ENCODE data around the gene PDCD11. TPM values are rescaled to one million over a fixed set of nuclear protein-coding genes. Genes with fewer than 3 reads are reported as not detected.
"Not testable (repeated sequence)": the region's sequence is repeated elsewhere in the genome, so short reads cannot be mapped to it uniquely, and the experiment has no call there.

PDCD11 gene
- total RNA-seq, 3 donors from 2014 or later (not counting 1 experiment from before 2014, with no cell fraction given), result 25.5 to 30.9 (median 29.5) TPM

GRCh38 chr10:103416436-103417147, 20.2 kb downstream of the PDCD11 start:
- no peak overlapping the region for H3K27ac Mint-ChIP-seq
- H3K9me3 ChIP-seq (ENCODE audit: control insufficient read depth, insufficient read depth, low read length), result no peaks in the 10 kb centered on the region
- peak; percentile 78 for TF ChIP-seq CTCF (IDR thresholded peaks at IDR 0.05)
- H3K27ac ChIP-seq (ENCODE audit: low read length), result no peak overlapping the region
- no peaks in the 10 kb centered on the region for H3K27me3 ChIP-seq (ENCODE audit: control insufficient read depth, insufficient read depth, low read length)
- H3K27me3 Mint-ChIP-seq (ENCODE audit: low read depth in 2 of 2), result no peaks in the 10 kb centered on the region
- intact Hi-C loops (cut with micrococcal nuclease), result loop anchor here (1.0 kb wide), 1 partner anchor 69 kb away; no protein-coding TSS in a partner anchor
- H3K36me3 Mint-ChIP-seq, result peaks cover 24% of the 10 kb centered on the region
- ATAC-seq (peak; percentile 55 to 70 (median 65)), DNase-seq (peak; percentile 50 to 84)
- no peak overlapping the region for H3K4me3 ChIP-seq (ENCODE audit: low read length)
- no peaks in the 10 kb centered on the region for H3K4me1 ChIP-seq (ENCODE audit: control insufficient read depth, insufficient read depth, low read length)
- H3K9me3 Mint-ChIP-seq, result no peaks in the 10 kb centered on the region
- H3K4me1 Mint-ChIP-seq, result no peaks in the 10 kb centered on the region
- 64% methylated on average over 7 of the region's 8 CpGs for WGBS (ENCODE audit: insufficient coverage)
- H3K36me3 ChIP-seq (ENCODE audit: control insufficient read depth, insufficient read depth, low read length), result peaks cover 88% of the 10 kb centered on the region
- no peak overlapping the region for H3K4me3 Mint-ChIP-seq

- H3K27me3 ChIP-seq (ENCODE audit: control insufficient read depth, insufficient read depth, low read length); H3K27me3 Mint-ChIP-seq (ENCODE audit: low read depth in 2 of 2); H3K27ac ChIP-seq (ENCODE audit: low read length); H3K4me1 Mint-ChIP-seq; DNase-seq; H3K4me3 ChIP-seq (ENCODE audit: low read length); H3K9me3 ChIP-seq (ENCODE audit: control insufficient read depth, insufficient read depth, low read length); H3K27ac Mint-ChIP-seq; H3K4me1 ChIP-seq (ENCODE audit: control insufficient read depth, insufficient read depth, low read length); ATAC-seq; H3K4me3 Mint-ChIP-seq; H3K9me3 Mint-ChIP-seq: not testable (repeated sequence)
- H3K36me3 Mint-ChIP-seq, result peaks cover 24% of the 10 kb centered on the region
- WGBS (ENCODE audit: insufficient coverage), result 94% methylated on average over 5 of the region's 5 CpGs
- intact Hi-C loops (cut with micrococcal nuclease), result loop anchor here (1.0 kb wide), 1 partner anchor 68 kb away; no protein-coding TSS in a partner anchor
- H3K36me3 ChIP-seq (ENCODE audit: control insufficient read depth, insufficient read depth, low read length), result peaks cover 85% of the 10 kb centered on the region
These were observed 20.7 kb downstream of the PDCD11 start for GRCh38 chr10:103417148-103417469.

GRCh38 chr10:103417601-103418000, 21.2 kb downstream of the PDCD11 start:
- H3K36me3 Mint-ChIP-seq, result peaks cover 27% of the 10 kb centered on the region

GRCh38 chr10:103419101-103419500, 22.7 kb downstream of the PDCD11 start:
- H3K27ac ChIP-seq (ENCODE audit: low read length), result no peak overlapping the region

More at GRCh38 chr10:103417601-103418000, 21.2 kb downstream of the PDCD11 start:
- Histone ChIP-seq H3K4me1 (ENCODE audit: control insufficient read depth, insufficient read depth, low read length) (no peaks in the 10 kb centered on the region), H3K4me3 (ENCODE audit: low read length) (no peak overlapping the region), H3K36me3 (ENCODE audit: control insufficient read depth, insufficient read depth, low read length) (peaks cover 88% of the 10 kb centered on the region), H3K27ac (ENCODE audit: low read length) (no peak overlapping the region), H3K27me3 (ENCODE audit: control insufficient read depth, insufficient read depth, low read length) (no peaks in the 10 kb centered on the region), H3K9me3 (ENCODE audit: control insufficient read depth, insufficient read depth, low read length) (no peaks in the 10 kb centered on the region)
- TF ChIP-seq CTCF (IDR thresholded peaks at IDR 0.05), result no peak
- no peaks in the 10 kb centered on the region for H3K27me3 Mint-ChIP-seq (ENCODE audit: low read depth in 2 of 2)
- ATAC-seq (no peak), DNase-seq (no peak)
- H3K9me3 Mint-ChIP-seq, result no peaks in the 10 kb centered on the region
- intact Hi-C loops (cut with micrococcal nuclease), result loop anchor here (1.0 kb wide), 1 partner anchor 68 kb away; no protein-coding TSS in a partner anchor
- H3K27ac Mint-ChIP-seq, result no peak overlapping the region
- 97% methylated on average over 5 of the region's 5 CpGs for WGBS (ENCODE audit: insufficient coverage)
- H3K4me1 Mint-ChIP-seq, result no peaks in the 10 kb centered on the region
- H3K4me3 Mint-ChIP-seq, result no peak overlapping the region

More at GRCh38 chr10:103419101-103419500, 22.7 kb downstream of the PDCD11 start:
- H3K9me3 Mint-ChIP-seq, result no peaks in the 10 kb centered on the region
- no peaks in the 10 kb centered on the region for H3K27me3 Mint-ChIP-seq (ENCODE audit: low read depth in 2 of 2)
- no peaks in the 10 kb centered on the region for H3K4me1 Mint-ChIP-seq
- H3K4me3 ChIP-seq (ENCODE audit: low read length), result no peak overlapping the region
- DNase-seq (no peak), ATAC-seq (no peak)
- H3K4me3 Mint-ChIP-seq, result no peak overlapping the region
- intact Hi-C loops (cut with micrococcal nuclease), result no loop called here
- H3K27ac Mint-ChIP-seq, result no peak overlapping the region
- no peaks in the 10 kb centered on the region for H3K9me3 ChIP-seq (ENCODE audit: control insufficient read depth, insufficient read depth, low read length)
- no peaks in the 10 kb centered on the region for H3K4me1 ChIP-seq (ENCODE audit: control insufficient read depth, insufficient read depth, low read length)
- WGBS (ENCODE audit: insufficient coverage), result 96% methylated on average over 4 of the region's 4 CpGs
- H3K36me3 Mint-ChIP-seq, result peaks cover 32% of the 10 kb centered on the region
- H3K27me3 ChIP-seq (ENCODE audit: control insufficient read depth, insufficient read depth, low read length), result no peaks in the 10 kb centered on the region
- peaks cover 88% of the 10 kb centered on the region for H3K36me3 ChIP-seq (ENCODE audit: control insufficient read depth, insufficient read depth, low read length)
- TF ChIP-seq CTCF (IDR thresholded peaks at IDR 0.05), result no peak
